Neural cell (in vitro differentiated cells): Measurements from ENCODE around the gene DUT. TPM values are rescaled to one million over a fixed set of nuclear protein-coding genes. Genes with fewer than 3 reads are reported as not detected.

ENCODE experiments used
- H2AFZ ChIP-seq: fragments of 200-600, 300-800 bp; sonication (generic), shearing (Covaris generic); 2 replicates; pipeline ENCODE4 v1.6.0; 2014; ENCODE audit warnings: low read depth, mild to moderate bottlenecking, antibody characterized with exemption, low read length, moderate library complexity
- H3F3A ChIP-seq: fragments of 200-600 bp; shearing (Covaris generic); 2 replicates; pipeline ENCODE4 v1.6.1; 2016; ENCODE audit warnings: mild to moderate bottlenecking, moderate library complexity, mixed read lengths, antibody characterized with exemption, low read length; ENCODE audit not compliant: insufficient read depth, poor library complexity, severe bottlenecking
- H3K27ac ChIP-seq: fragments of 200-600, 300-800 bp; sonication (generic), shearing (Covaris generic); 2 replicates; pipeline ENCODE4 v1.5.1; 2014; ENCODE audit warnings: mild to moderate bottlenecking, low read length, moderate library complexity
- H3K27me3 ChIP-seq: fragments of 300-800, 200-600 bp; sonication (generic), shearing (Covaris generic); 2 replicates; pipeline ENCODE4 v1.6.0; 2014; ENCODE audit warnings: mild to moderate bottlenecking, low read depth, low read length, moderate library complexity; ENCODE audit not compliant: insufficient read depth
- H3K36me3 ChIP-seq: fragments of 300-800, 200-600 bp; sonication (generic), shearing (Covaris generic); 2 replicates; pipeline ENCODE4 v1.5.1; 2014; ENCODE audit warnings: mild to moderate bottlenecking, antibody characterized with exemption, low read length, moderate library complexity; ENCODE audit not compliant: insufficient read depth
- H3K4me2 ChIP-seq: fragments of 300-800, 200-600 bp; sonication (generic), shearing (Covaris generic); 2 replicates; pipeline ENCODE4 v1.6.0; 2014; ENCODE audit warnings: mild to moderate bottlenecking, low read length
- H3K4me3 ChIP-seq: fragments of 300-800, 200-600 bp; sonication (generic), shearing (Covaris generic); 2 replicates; pipeline ENCODE4 v1.5.1; 2014; ENCODE audit warnings: mild to moderate bottlenecking, low read length, moderate library complexity
- H3K79me2 ChIP-seq: fragments of 200-600 bp; shearing (Covaris generic); replicated peaks from 2 replicates; pipeline ENCODE4 v1.6.0; 2014; ENCODE audit warnings: mild to moderate bottlenecking, low read length, moderate library complexity; ENCODE audit not compliant: insufficient read depth
- H3K9ac ChIP-seq: fragments of 300-800, 200-600 bp; sonication (generic), shearing (Covaris generic); 2 replicates; pipeline ENCODE4 v1.6.1; 2016; ENCODE audit warnings: mild to moderate bottlenecking, low read length, mixed read lengths
- H3K9me2 ChIP-seq: fragments of 200-600 bp; shearing (Covaris generic); 2 replicates; pipeline ENCODE4 v1.6.1; 2016; ENCODE audit warnings: mild to moderate bottlenecking, low read length, mixed read lengths; ENCODE audit not compliant: insufficient read depth
- H3K9me3 ChIP-seq: fragments of 200-600, 300-800 bp; sonication (generic), shearing (Covaris generic); 2 replicates; pipeline ENCODE4 v1.6.1; 2016; ENCODE audit warnings: mild to moderate bottlenecking, mixed run types, low read length, moderate library complexity, mixed read lengths
- H4K20me1 ChIP-seq: fragments of 200-600 bp; shearing (Covaris generic); 2 replicates; pipeline ENCODE4 v1.6.1; 2016; ENCODE audit warnings: mild to moderate bottlenecking, mixed run types; ENCODE audit not compliant: insufficient read depth
- EP300 ChIP-seq: fragments of 450-650 bp; conservative IDR thresholded peaks from 2 replicates; pipeline ENCODE4 v1.6.1; 2014; ENCODE audit warnings: antibody characterized with exemption, mild to moderate bottlenecking, moderate library complexity; ENCODE audit not compliant: poor library complexity, severe bottlenecking
- EZH2 ChIP-seq: fragments of 200-600, 300-800 bp; shearing (Covaris generic), sonication (generic); IDR thresholded peaks from 2 replicates; pipeline ENCODE4 v1.6.1; 2014; ENCODE audit warnings: antibody characterized with exemption, low read length, borderline replicate concordance, mild to moderate bottlenecking; ENCODE audit not compliant: insufficient read depth, poor library complexity, severe bottlenecking
- MXI1 ChIP-seq: fragments of 450-650 bp; conservative IDR thresholded peaks from 2 replicates; pipeline ENCODE4 v1.6.1; 2014; ENCODE audit warnings: antibody characterized with exemption, mild to moderate bottlenecking; ENCODE audit not compliant: poor library complexity, severe bottlenecking
- POLR2AphosphoS5 ChIP-seq: IDR thresholded peaks from 2 replicates; pipeline ENCODE4 v1.6.1; 2012
- RAD21 ChIP-seq: fragments of 450-650 bp; conservative IDR thresholded peaks from 2 replicates; pipeline ENCODE4 v1.6.1; 2014; ENCODE audit warnings: antibody characterized with exemption, mild to moderate bottlenecking, moderate library complexity
- SMC3 ChIP-seq: fragments of 450-650 bp; conservative IDR thresholded peaks from 2 replicates; pipeline ENCODE4 v1.6.1; 2014; ENCODE audit warnings: antibody characterized with exemption, mild to moderate bottlenecking, moderate library complexity; ENCODE audit not compliant: poor library complexity
- TAF1 ChIP-seq: IDR thresholded peaks from 2 replicates; pipeline ENCODE4 v1.6.1; 2012; ENCODE audit warnings: low read depth
- polyA plus RNA-seq: library from polyadenylated mRNA; depleted of rRNA; stranded (reverse); fragments of >200 nt; gene quantifications from 2 replicates; pipeline ENCODE4 v1.2.3, GENCODE V29; 2014
- small RNA-seq, 3 experiments: library from RNA; depleted of rRNA; stranded (forward); fragments of <200 nt; gene quantifications; one replicate each; pipeline ENCODE3, GENCODE V24; 2012
- TF ChIP-seq, protein P1 (sequence below): IDR thresholded peaks from 2 replicates; pipeline ENCODE4 v1.6.1; 2012; ENCODE audit warnings: borderline replicate concordance
- TF ChIP-seq, protein P2 (sequence below): fragments of 450-650 bp; IDR thresholded peaks from 2 replicates; pipeline ENCODE4 v1.5.1; 2014; ENCODE audit warnings: antibody characterized with exemption, mild to moderate bottlenecking, moderate library complexity; ENCODE audit not compliant: poor library complexity, severe bottlenecking

DUT gene
- polyA plus RNA-seq, 1 donor from 2014 or later, result 263 TPM

DNA sequence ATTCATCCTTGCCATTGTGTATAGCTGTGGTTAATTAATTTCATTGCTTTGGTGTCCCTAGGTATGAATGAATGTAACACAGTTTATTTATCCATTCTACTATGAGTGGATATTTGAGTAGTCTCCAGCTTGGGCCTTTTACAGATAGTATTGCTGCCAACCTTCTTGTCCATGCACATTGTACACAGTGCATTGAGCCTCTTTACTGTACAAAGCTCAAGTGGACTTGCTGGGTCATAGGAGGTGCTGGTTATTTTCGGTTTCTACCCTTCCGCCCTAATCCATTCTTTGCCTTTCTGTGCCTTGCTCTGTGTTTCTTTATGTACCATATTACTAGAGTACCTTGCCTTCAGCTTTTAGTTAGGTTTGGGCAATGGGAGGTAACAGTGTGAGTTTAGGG, 60.7 kb downstream of the DUT start:
- no peak overlapping the region for H3K4me3 ChIP-seq
- H4K20me1 ChIP-seq, result no peaks in the 10 kb centered on the region
- no peak overlapping the region for H3K27ac ChIP-seq
- H3K4me2 ChIP-seq, result no peak overlapping the region
- H3K27me3 ChIP-seq, result no peaks in the 10 kb centered on the region
- H3K79me2 ChIP-seq, result no peaks in the 10 kb centered on the region
- no peaks in the 10 kb centered on the region for H3K9me2 ChIP-seq
- no peaks in the 10 kb centered on the region for H3K9me3 ChIP-seq
- H2AFZ ChIP-seq, result no peak overlapping the region
- TF ChIP-seq SMC3 (no peak), EZH2 (no peak)
- no peaks in the 10 kb centered on the region for H3K36me3 ChIP-seq
- no peak overlapping the region for H3K9ac ChIP-seq
- no peaks in the 10 kb centered on the region for H3F3A ChIP-seq

DNA sequence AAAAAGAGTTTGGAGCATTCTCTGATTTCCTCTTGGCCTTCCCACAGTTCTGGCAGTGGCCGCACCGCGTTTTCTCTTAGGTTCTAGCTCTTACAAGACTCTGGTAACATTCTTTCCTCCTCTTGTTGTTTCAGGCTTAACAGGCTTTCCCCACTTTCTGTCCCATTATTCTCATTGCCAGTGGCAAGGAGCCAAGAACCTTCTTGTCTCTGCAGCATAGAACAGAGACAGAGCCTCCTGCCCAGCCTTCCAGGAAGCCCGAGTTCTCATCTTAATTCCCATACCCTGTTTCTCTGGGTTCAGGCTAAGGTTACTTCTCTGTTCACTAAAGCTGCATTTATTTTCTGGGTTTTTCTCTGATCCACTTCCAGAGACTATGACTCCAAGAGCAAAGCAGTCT, 61.1 kb downstream of the DUT start:
- Histone ChIP-seq H3K27me3 (no peaks in the 10 kb centered on the region), H3F3A (no peaks in the 10 kb centered on the region), H3K79me2 (no peaks in the 10 kb centered on the region), H3K36me3 (no peaks in the 10 kb centered on the region), H3K27ac (no peak overlapping the region), H3K9ac (no peak overlapping the region), H2AFZ (no peak overlapping the region), H3K4me3 (no peak overlapping the region), H3K9me2 (no peaks in the 10 kb centered on the region), H3K9me3 (no peaks in the 10 kb centered on the region), H3K4me2 (no peak overlapping the region), H4K20me1 (no peaks in the 10 kb centered on the region)
- no peak for TF ChIP-seq EP300
- no peak for TF ChIP-seq EZH2
- TF ChIP-seq, protein P1, sequence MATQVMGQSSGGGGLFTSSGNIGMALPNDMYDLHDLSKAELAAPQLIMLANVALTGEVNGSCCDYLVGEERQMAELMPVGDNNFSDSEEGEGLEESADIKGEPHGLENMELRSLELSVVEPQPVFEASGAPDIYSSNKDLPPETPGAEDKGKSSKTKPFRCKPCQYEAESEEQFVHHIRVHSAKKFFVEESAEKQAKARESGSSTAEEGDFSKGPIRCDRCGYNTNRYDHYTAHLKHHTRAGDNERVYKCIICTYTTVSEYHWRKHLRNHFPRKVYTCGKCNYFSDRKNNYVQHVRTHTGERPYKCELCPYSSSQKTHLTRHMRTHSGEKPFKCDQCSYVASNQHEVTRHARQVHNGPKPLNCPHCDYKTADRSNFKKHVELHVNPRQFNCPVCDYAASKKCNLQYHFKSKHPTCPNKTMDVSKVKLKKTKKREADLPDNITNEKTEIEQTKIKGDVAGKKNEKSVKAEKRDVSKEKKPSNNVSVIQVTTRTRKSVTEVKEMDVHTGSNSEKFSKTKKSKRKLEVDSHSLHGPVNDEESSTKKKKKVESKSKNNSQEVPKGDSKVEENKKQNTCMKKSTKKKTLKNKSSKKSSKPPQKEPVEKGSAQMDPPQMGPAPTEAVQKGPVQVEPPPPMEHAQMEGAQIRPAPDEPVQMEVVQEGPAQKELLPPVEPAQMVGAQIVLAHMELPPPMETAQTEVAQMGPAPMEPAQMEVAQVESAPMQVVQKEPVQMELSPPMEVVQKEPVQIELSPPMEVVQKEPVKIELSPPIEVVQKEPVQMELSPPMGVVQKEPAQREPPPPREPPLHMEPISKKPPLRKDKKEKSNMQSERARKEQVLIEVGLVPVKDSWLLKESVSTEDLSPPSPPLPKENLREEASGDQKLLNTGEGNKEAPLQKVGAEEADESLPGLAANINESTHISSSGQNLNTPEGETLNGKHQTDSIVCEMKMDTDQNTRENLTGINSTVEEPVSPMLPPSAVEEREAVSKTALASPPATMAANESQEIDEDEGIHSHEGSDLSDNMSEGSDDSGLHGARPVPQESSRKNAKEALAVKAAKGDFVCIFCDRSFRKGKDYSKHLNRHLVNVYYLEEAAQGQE, result no peak
- no peak for TF ChIP-seq RAD21
- no peak for TF ChIP-seq TAF1
- TF ChIP-seq, protein P2, sequence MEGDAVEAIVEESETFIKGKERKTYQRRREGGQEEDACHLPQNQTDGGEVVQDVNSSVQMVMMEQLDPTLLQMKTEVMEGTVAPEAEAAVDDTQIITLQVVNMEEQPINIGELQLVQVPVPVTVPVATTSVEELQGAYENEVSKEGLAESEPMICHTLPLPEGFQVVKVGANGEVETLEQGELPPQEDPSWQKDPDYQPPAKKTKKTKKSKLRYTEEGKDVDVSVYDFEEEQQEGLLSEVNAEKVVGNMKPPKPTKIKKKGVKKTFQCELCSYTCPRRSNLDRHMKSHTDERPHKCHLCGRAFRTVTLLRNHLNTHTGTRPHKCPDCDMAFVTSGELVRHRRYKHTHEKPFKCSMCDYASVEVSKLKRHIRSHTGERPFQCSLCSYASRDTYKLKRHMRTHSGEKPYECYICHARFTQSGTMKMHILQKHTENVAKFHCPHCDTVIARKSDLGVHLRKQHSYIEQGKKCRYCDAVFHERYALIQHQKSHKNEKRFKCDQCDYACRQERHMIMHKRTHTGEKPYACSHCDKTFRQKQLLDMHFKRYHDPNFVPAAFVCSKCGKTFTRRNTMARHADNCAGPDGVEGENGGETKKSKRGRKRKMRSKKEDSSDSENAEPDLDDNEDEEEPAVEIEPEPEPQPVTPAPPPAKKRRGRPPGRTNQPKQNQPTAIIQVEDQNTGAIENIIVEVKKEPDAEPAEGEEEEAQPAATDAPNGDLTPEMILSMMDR, result no peak
- TF ChIP-seq SMC3, result no peak
- TF ChIP-seq POLR2AphosphoS5, result no peak
- no peak for TF ChIP-seq MXI1

Small RNA genes lying within 50 kb of the gene (small RNA-seq; reads per million reads assigned to genes)
- gene RF00019, result 0 to 1.2 (median 0) reads per million in 3 experiments

Other genes with a start within 250 kb of the DUT start
- 0.76 and 0.78 TPM in 2 replicates for gene SLC24A5, start 210.4 kb upstream of the DUT start, polyA plus RNA-seq
- gene MYEF2, start 153.1 kb upstream of the DUT start, polyA plus RNA-seq, result 157 and 176 TPM in 2 replicates
- 0.54 and 0.69 TPM in 2 replicates for gene CTXN2, start 139.8 kb upstream of the DUT start, polyA plus RNA-seq
- 0.54 and 0.67 TPM in 2 replicates for gene SLC12A1, start 125.1 kb upstream of the DUT start, polyA plus RNA-seq